Activated CD4-positive, alpha-beta T cell treated with anti-CD3 and anti-CD28 coated beads, Interleukin-2, amount 50 U/mL, for 1 hour (primary cell): ENCODE measurements around the gene CSNK2B.

Experiments used
- DNase-seq: peaks from one replicate; pipeline ENCODE4 v3.0.0-alpha.2; 2020

The CSNK2B gene

DNA sequence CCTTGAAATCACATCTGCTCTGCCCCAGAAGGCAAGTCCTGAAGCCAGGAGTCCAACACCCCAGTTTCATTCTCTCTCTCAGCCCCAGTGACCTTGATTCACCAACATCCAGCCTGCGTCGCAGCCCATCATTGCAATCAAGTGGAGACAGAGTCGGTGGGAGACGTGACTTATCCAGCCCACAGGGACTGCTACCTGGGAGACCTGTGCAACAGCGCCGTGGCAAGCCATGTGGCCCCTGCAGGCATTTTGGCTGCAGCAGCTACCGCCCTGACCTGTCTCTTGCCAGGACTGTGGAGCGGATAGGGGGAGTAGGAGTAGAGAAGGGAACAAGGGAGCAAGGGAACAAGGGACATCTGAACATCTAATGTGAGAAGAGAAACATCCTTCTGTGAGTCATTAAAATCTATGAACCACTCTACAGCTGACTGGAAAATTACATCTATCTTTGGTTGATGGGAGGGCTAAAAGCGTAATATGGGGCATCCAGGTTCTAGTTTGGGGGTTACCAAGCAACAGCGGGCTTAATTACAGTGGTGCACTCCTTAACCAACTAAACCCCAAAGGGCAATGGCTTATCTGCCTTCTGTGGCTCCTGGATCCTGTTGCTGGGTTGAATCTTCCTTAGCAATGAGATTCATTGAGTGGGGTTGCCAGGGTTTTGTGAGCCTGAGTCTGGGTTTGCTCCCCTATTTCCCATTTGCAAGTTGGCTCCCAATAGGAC is 51.8 kb downstream of the CSNK2B start:
- no peak for DNase-seq

DNA sequence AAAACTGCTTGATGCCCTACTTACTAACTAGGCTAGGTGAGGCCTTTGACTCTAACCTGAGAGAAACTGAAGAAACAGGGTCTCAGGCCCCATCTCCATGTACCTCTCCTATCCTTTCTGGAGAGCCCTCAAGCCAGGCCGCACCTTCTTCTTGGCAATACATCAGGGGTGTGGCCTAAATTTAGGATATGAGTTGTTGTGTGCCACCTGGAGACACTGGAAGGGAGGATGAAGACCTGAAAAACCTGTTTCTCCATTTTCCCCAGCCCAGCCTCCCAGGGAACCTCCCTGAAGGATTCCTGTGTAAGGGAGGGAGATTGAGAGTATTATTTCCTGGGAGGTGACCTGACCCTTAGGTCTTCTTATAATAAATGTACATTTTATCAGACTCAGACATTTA is 52.4 kb downstream of the CSNK2B start:
- DNase-seq, result no peak

DNA sequence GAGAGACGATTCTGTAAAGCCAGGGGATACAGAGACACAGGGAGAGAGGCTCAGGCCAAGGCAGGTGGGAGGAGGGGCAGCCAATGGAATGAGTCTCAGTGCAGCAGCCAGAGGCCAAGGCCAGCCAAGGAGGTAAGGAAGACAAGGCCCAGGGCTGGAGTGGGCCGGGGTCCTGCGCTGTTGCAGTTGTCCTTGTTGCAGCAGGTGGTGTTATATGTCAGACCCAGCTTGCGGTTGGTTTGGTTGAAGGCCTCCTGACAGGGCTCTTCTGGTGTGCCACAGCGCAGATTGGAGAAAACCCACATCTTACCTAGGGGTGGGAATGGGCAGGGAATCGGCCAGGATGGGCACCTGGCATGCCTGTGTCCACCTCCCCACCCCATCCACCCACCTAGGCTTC is 53.1 kb downstream of the CSNK2B start:
- DNase-seq, result no peak
